A549 (cell line): ENCODE data around the gene SMARCB1. TPM values are rescaled to one million over a fixed set of nuclear protein-coding genes. Genes with fewer than 3 reads are reported as not detected.

Experiments used
- ATAC-seq, 2 experiments: fragments of 200-7000 bp in 1 of 2; fragments of >200 bp in 1 of 2; cut with Nextera tagmentation in 1 of 2; cut with Tn5 transposase in 1 of 2; 3 replicates each; pipeline versions ENCODE4 v1.8.0 to v1.9.1; 2018 to 2020; ENCODE audit warnings: mild to moderate bottlenecking in 1 of 2, moderate library complexity in 1 of 2
- CTCF ChIA-PET: fragments of 300-600 bp; sonication (Branson Sonifier 250); formaldehyde crosslinking; extraction: SDS; loops from one replicate; lab custom pipeline; 2021; ENCODE audit warnings: antibody characterized with exemption, inconsistent platforms; lab: Yijun Ruan, JAX
- POLR2A ChIA-PET: fragments of 350-600 bp; formaldehyde crosslinking; extraction: SDS; loops from one replicate; lab custom pipeline; 2021; ENCODE audit warnings: antibody characterized with exemption, inconsistent platforms; lab: Yijun Ruan, JAX
- DNase-seq, 2 experiments: peaks; one replicate each; pipeline versions ENCODE4 v3.0.0 to v3.0.0-alpha.2; 2011 to 2016; ENCODE audit warnings: low read depth in 1 of 2, low spot score in 1 of 2
- FAIRE-seq: peaks from 2 replicates; lab custom pipeline; 2011; peaks lifted over from hg19 to GRCh38; lab: Jason Lieb, UNC
- H3K27ac ChIP-seq, 2 experiments: fragments of >200 bp; sonication (Bioruptor Twin); formaldehyde crosslinking; 3 replicates each; pipeline ENCODE4 v1.5.1; 2016 to 2017
- H3K4me1 ChIP-seq: fragments of >200 bp; sonication (Bioruptor Twin); formaldehyde crosslinking; 3 replicates; pipeline ENCODE4 v1.6.1; 2016
- H3K4me2 ChIP-seq: fragments of >200 bp; sonication (Bioruptor Twin); formaldehyde crosslinking; 3 replicates; pipeline ENCODE4 v1.6.1; 2016
- H3K4me3 ChIP-seq: fragments of >200 bp; sonication (Bioruptor Twin); formaldehyde crosslinking; 3 replicates; pipeline ENCODE4 v1.5.1; 2016
- H3K9me3 ChIP-seq: fragments of >200 bp; sonication (Bioruptor Twin); formaldehyde crosslinking; 3 replicates; pipeline ENCODE4 v1.6.1; 2016
- CBX8 ChIP-seq: fragments of 200-600 bp; sonication (generic); IDR thresholded peaks from 2 replicates; pipeline ENCODE4 v1.6.1; 2016
- CHD2 ChIP-seq: fragments of 150-350 bp; IDR thresholded peaks from 2 replicates; pipeline ENCODE4 v1.6.1; 2014; ENCODE audit warnings: low read length; ENCODE audit not compliant: partially characterized antibody
- CHD4 ChIP-seq: fragments of 200-600 bp; sonication (generic); IDR thresholded peaks from 2 replicates; pipeline ENCODE4 v1.6.1; 2016; ENCODE audit warnings: antibody characterized with exemption, mild to moderate bottlenecking, borderline replicate concordance
- EHF ChIP-seq: fragments of 250-450 bp; sonication (Bioruptor Pico); IDR thresholded peaks from 2 replicates; pipeline ENCODE4 v1.5.0; 2020; ENCODE audit warnings: mild to moderate bottlenecking
- EHMT2 ChIP-seq: fragments of 200-600 bp; sonication (generic); IDR thresholded peaks from 2 replicates; pipeline ENCODE4 v1.6.1; 2016; ENCODE audit warnings: antibody characterized with exemption, low read depth, mild to moderate bottlenecking, moderate library complexity
- EP300 ChIP-seq, 2 experiments: fragments of >200 bp; sonication (Bioruptor Twin); formaldehyde crosslinking; IDR thresholded peaks; 2 replicates in 1 of 2; 3 replicates in 1 of 2; pipeline ENCODE4 v1.6.1; 2016 to 2017
- FOSL2 ChIP-seq, 2 experiments: fragments of 450-650 bp in 1 of 2; fragments of >200 bp in 1 of 2; sonication (Bioruptor Twin) in 1 of 2; formaldehyde crosslinking; IDR thresholded peaks; 2 replicates each; pipeline versions ENCODE4 v1.5.0 to v1.6.1; 2016 to 2020; ENCODE audit warnings: mild to moderate bottlenecking in 1 of 2, moderate library complexity in 1 of 2
- GATA3 ChIP-seq: IDR thresholded peaks from 2 replicates; pipeline ENCODE4 v1.6.1; 2012; ENCODE audit warnings: borderline replicate concordance
- HDAC2 ChIP-seq: fragments of 200-600 bp; sonication (generic); IDR thresholded peaks from 2 replicates; pipeline ENCODE4 v1.6.1; 2016
- HOXA7 ChIP-seq: fragments of 250-450 bp; sonication (Bioruptor Pico); IDR thresholded peaks from 2 replicates; pipeline ENCODE4 v1.5.0; 2020; ENCODE audit warnings: mild to moderate bottlenecking, moderate library complexity
- HOXB5 ChIP-seq: fragments of 250-450 bp; sonication (Bioruptor Pico); IDR thresholded peaks from 2 replicates; pipeline ENCODE4 v1.5.0; 2020; ENCODE audit warnings: mild to moderate bottlenecking, moderate library complexity
- JUN ChIP-seq, 2 experiments: fragments of >200 bp; sonication (Bioruptor Twin); formaldehyde crosslinking; IDR thresholded peaks; 2 replicates in 1 of 2; 3 replicates in 1 of 2; pipeline ENCODE4 v1.6.1; 2016 to 2017
- JUNB ChIP-seq: fragments of >200 bp; sonication (Bioruptor Twin); formaldehyde crosslinking; IDR thresholded peaks from 2 replicates; pipeline ENCODE4 v1.6.1; 2016
- PHF8 ChIP-seq: fragments of 200-600 bp; sonication (generic); IDR thresholded peaks from 2 replicates; pipeline ENCODE4 v1.6.1; 2016; ENCODE audit warnings: low read depth, mild to moderate bottlenecking, antibody characterized with exemption, moderate library complexity, borderline replicate concordance
- RARB ChIP-seq: fragments of 250-450 bp; sonication (Bioruptor Pico); IDR thresholded peaks from 2 replicates; pipeline ENCODE4 v1.8.0; 2021; ENCODE audit warnings: mild to moderate bottlenecking, moderate library complexity
- RCOR1 ChIP-seq: fragments of 150-350 bp; IDR thresholded peaks from 2 replicates; pipeline ENCODE4 v1.6.1; 2014; ENCODE audit warnings: antibody characterized with exemption, low read length, low read depth
- RFX5 ChIP-seq: fragments of 450-650 bp; IDR thresholded peaks from 2 replicates; pipeline ENCODE4 v1.7.1; 2014; ENCODE audit warnings: antibody characterized with exemption, mild to moderate bottlenecking, moderate library complexity
- RNF2 ChIP-seq: fragments of 200-600 bp; sonication (generic); IDR thresholded peaks from 2 replicates; pipeline ENCODE4 v1.6.1; 2016; ENCODE audit warnings: low read depth, mild to moderate bottlenecking, antibody characterized with exemption, moderate library complexity, borderline replicate concordance
- ZFP36 ChIP-seq: fragments of 450-650 bp; IDR thresholded peaks from 2 replicates; pipeline ENCODE4 v1.6.1; 2014; ENCODE audit warnings: borderline replicate concordance; ENCODE audit not compliant: partially characterized antibody
- ZSCAN20 ChIP-seq: fragments of 250-450 bp; sonication (Bioruptor Pico); IDR thresholded peaks from 2 replicates; pipeline ENCODE4 v1.8.0; 2022; ENCODE audit warnings: mild to moderate bottlenecking, moderate library complexity
- WGBS: methylation state at CpG from one replicate; pipeline ENCODE4 v1.1.6; 2017; ENCODE audit errors: missing lambda C conversion rate; 5-methylcytosine and 5-hydroxymethylcytosine counted together
- polyA plus RNA-seq, 4 experiments: library from polyadenylated mRNA; depleted of rRNA in 3 of 4; stranded (reverse); fragments of >200 nt; fragmentation: RNase III in 1 of 4; extraction: RNeasy Plus Mini Kit Qiagen cat#74134 plus additional on column Dnase treatment in 1 of 4; gene quantifications; 2 replicates in 3 of 4; 3 replicates in 1 of 4; pipeline ENCODE4 v1.2.3, GENCODE V29; 2011 to 2017
- TF ChIP-seq, protein P1 (sequence below): fragments of >200 bp; sonication (Bioruptor Twin); formaldehyde crosslinking; IDR thresholded peaks from 3 replicates; pipeline ENCODE4 v1.6.1; 2016
- TF ChIP-seq, protein P2 (sequence below): fragments of 250-450 bp; sonication (Bioruptor Pico); IDR thresholded peaks from 2 replicates; pipeline ENCODE4 v1.5.0; 2021; ENCODE audit warnings: mild to moderate bottlenecking, moderate library complexity, borderline replicate concordance
- TF ChIP-seq, protein P3 (sequence below): IDR thresholded peaks from 2 replicates; pipeline ENCODE4 v1.6.1; 2012
- TF ChIP-seq, protein P4 (sequence below): IDR thresholded peaks from 2 replicates; pipeline ENCODE4 v1.6.1; 2012
- TF ChIP-seq, protein P5 (sequence below): fragments of >200 bp; sonication (Bioruptor Twin); formaldehyde crosslinking; IDR thresholded peaks from 3 replicates; pipeline ENCODE4 v1.5.1; 2016

Gene SMARCB1
- polyA plus RNA-seq, 2 of the 4 experiments (the other 2 are of a cell fraction), result 65.6 to 133 TPM

DNA sequence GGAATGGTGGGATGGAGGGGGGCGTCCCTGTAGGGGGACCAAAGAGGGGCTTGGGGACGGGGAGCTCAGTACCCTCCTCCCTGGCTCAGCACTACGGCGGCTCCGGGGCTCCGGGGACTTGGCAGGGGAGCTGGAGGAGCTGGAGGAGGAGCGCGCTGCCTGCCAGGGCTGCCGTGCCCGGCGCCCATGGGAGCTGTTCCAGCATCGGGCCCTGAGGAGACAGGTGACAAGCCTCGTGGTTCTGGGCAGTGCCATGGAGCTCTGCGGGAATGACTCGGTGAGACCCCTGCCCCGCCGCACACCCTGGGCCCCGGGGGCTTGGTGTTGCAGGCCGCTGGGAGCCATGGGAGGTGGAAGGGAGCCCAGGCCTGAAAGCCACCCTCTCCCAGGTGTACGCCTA is 95.6 kb downstream of the SMARCB1 start:
- ATAC-seq (no peak), DNase-seq (no peak), FAIRE-seq (no peak)
- CTCF ChIA-PET, result interaction anchor here (0.6 to 1.1 kb wide), 6 partner anchors 12 to 74 kb away, joined by 3 to 5 read pairs (median 4); partner anchors contain the start of gene MIF
- Histone ChIP-seq H3K4me3 (no peak overlapping the region), H3K4me1 (no peaks in the 10 kb centered on the region), H3K9me3 (no peaks in the 10 kb centered on the region), H3K27ac (no peak overlapping the region), H3K4me2 (no peak overlapping the region)
- POLR2A ChIA-PET, result no interaction called here
- WGBS, result 89% methylated on average over 12 of the region's 20 CpGs
- TF ChIP-seq HOXB5 (CRISPR knock-in tag), result no peak
- no peak for TF ChIP-seq CBX8
- TF ChIP-seq, protein P1, sequence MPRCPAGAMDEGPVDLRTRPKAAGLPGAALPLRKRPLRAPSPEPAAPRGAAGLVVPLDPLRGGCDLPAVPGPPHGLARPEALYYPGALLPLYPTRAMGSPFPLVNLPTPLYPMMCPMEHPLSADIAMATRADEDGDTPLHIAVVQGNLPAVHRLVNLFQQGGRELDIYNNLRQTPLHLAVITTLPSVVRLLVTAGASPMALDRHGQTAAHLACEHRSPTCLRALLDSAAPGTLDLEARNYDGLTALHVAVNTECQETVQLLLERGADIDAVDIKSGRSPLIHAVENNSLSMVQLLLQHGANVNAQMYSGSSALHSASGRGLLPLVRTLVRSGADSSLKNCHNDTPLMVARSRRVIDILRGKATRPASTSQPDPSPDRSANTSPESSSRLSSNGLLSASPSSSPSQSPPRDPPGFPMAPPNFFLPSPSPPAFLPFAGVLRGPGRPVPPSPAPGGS, result no peak
- TF ChIP-seq ZFP36, result no peak
- no peak for TF ChIP-seq EP300 (IDR thresholded peaks at IDR 0.05)
- TF ChIP-seq RCOR1, result no peak
- TF ChIP-seq, protein P2, sequence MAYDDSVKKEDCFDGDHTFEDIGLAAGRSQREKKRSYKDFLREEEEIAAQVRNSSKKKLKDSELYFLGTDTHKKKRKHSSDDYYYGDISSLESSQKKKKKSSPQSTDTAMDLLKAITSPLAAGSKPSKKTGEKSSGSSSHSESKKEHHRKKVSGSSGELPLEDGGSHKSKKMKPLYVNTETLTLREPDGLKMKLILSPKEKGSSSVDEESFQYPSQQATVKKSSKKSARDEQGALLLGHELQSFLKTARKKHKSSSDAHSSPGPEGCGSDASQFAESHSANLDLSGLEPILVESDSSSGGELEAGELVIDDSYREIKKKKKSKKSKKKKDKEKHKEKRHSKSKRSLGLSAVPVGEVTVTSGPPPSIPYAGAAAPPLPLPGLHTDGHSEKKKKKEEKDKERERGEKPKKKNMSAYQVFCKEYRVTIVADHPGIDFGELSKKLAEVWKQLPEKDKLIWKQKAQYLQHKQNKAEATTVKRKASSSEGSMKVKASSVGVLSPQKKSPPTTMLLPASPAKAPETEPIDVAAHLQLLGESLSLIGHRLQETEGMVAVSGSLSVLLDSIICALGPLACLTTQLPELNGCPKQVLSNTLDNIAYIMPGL (CRISPR knock-in tag), result no peak
- TF ChIP-seq, protein P3, sequence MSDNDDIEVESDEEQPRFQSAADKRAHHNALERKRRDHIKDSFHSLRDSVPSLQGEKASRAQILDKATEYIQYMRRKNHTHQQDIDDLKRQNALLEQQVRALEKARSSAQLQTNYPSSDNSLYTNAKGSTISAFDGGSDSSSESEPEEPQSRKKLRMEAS, result no peak
- no peak for TF ChIP-seq RFX5
- TF ChIP-seq ZSCAN20 (CRISPR knock-in tag), result no peak

DNA sequence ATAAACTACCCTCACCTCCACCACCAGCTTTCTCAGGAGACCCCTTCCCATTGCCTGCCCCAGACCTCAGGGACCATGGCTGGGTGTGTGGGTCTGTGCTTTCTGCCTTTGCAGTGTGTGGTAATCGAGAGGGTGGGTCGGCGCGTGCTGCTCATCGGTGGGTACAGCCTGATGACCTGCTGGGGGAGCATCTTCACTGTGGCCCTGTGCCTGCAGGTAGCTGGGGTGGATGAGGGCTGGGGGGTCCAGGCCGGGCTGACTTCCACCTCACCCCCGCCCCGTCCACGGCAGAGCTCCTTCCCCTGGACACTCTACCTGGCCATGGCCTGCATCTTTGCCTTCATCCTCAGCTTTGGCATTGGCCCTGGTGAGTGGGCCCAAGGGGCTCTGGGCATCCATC is 96.9 kb downstream of the SMARCB1 start:
- CTCF ChIA-PET, result interaction anchor here (0.9 to 1.3 kb wide), 3 partner anchors 9 to 34 kb away, joined by 4 read pairs; partner anchors contain the start of gene MIF
- POLR2A ChIA-PET, result no interaction called here
- TF ChIP-seq, protein P4, sequence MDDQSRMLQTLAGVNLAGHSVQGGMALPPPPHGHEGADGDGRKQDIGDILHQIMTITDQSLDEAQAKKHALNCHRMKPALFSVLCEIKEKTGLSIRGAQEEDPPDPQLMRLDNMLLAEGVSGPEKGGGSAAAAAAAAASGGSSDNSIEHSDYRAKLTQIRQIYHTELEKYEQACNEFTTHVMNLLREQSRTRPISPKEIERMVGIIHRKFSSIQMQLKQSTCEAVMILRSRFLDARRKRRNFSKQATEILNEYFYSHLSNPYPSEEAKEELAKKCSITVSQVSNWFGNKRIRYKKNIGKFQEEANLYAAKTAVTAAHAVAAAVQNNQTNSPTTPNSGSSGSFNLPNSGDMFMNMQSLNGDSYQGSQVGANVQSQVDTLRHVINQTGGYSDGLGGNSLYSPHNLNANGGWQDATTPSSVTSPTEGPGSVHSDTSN, result no peak
- TF ChIP-seq FOSL2 (IDR thresholded peaks at IDR 0.05) (no peak), FOSL2 (CRISPR knock-in tag; IDR thresholded peaks at IDR 0.05) (no peak), EHMT2 (no peak), CHD2 (no peak), JUN (IDR thresholded peaks at IDR 0.05) (no peak)
- TF ChIP-seq, all 56 proteins: peak for 0

DNA sequence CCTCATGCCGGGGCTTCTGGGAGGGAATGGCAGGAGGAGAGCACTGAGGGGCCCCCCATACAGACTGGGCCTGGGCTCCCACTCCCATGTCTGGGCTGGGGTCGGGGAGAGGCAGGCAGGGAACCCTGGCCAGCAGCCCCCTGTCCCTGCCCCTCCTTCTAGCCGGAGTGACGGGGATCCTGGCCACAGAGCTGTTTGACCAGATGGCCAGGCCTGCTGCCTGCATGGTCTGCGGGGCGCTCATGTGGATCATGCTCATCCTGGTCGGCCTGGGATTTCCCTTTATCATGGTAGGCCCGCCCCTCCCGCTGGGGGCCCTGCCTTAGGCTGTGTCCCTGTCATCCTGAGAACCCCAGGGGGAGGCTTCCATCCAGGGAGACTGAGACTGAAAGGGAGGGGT is 97.4 kb downstream of the SMARCB1 start:
- WGBS, result no CpG with 5 or more reads among the region's 9 CpGs
- POLR2A ChIA-PET, result no interaction called here
- Histone ChIP-seq H3K4me2 (no peak overlapping the region), H3K9me3 (no peaks in the 10 kb centered on the region), H3K4me1 (peaks cover 14% of the 10 kb centered on the region), H3K4me3 (no peak overlapping the region), H3K27ac (no peak overlapping the region)
- ATAC-seq, result no peak
- CTCF ChIA-PET, result interaction anchor here (0.9 to 1.4 kb wide), 4 partner anchors 8 to 34 kb away, joined by 4 read pairs; partner anchors contain the start of gene MIF
- no peak for DNase-seq
- FAIRE-seq, result no peak
- TF ChIP-seq RARB (CRISPR knock-in tag) (no peak), CHD4 (no peak), EHF (no peak), RNF2 (no peak), HOXA7 (CRISPR knock-in tag) (no peak), JUNB (no peak), ZSCAN20 (CRISPR knock-in tag) (no peak), PHF8 (no peak), GATA3 (no peak), HDAC2 (no peak)
- TF ChIP-seq, protein P2 (CRISPR knock-in tag), result no peak
- TF ChIP-seq, protein P4, result no peak
- TF ChIP-seq, protein P5, sequence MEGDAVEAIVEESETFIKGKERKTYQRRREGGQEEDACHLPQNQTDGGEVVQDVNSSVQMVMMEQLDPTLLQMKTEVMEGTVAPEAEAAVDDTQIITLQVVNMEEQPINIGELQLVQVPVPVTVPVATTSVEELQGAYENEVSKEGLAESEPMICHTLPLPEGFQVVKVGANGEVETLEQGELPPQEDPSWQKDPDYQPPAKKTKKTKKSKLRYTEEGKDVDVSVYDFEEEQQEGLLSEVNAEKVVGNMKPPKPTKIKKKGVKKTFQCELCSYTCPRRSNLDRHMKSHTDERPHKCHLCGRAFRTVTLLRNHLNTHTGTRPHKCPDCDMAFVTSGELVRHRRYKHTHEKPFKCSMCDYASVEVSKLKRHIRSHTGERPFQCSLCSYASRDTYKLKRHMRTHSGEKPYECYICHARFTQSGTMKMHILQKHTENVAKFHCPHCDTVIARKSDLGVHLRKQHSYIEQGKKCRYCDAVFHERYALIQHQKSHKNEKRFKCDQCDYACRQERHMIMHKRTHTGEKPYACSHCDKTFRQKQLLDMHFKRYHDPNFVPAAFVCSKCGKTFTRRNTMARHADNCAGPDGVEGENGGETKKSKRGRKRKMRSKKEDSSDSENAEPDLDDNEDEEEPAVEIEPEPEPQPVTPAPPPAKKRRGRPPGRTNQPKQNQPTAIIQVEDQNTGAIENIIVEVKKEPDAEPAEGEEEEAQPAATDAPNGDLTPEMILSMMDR, result no peak

More for the DNA sequence above, 96.9 kb downstream of the SMARCB1 start:
- Histone ChIP-seq H3K4me3 (no peak overlapping the region), H3K27ac (no peak overlapping the region), H3K4me2 (no peak overlapping the region), H3K4me1 (peaks cover 9% of the 10 kb centered on the region), H3K9me3 (no peaks in the 10 kb centered on the region)
- FAIRE-seq (no peak), DNase-seq (no peak), ATAC-seq (no peak)
- no CpG with 5 or more reads among the region's 9 CpGs for WGBS
